Transverse colon (tissue), 4 donors: Measurements from ENCODE around the gene CYB561D2.

ENCODE experiments used
- EP300 ChIP-seq: sonication (generic); formaldehyde crosslinking; IDR thresholded peaks from one replicate; pipeline ENCODE4 v1.6.1; 2017; ENCODE audit warnings: antibody characterized with exemption, low read depth
- POLR2A ChIP-seq: fragments of 450-650 bp; IDR thresholded peaks from one replicate; pipeline ENCODE4 v1.6.1; 2016; ENCODE audit warnings: antibody characterized with exemption, mild to moderate bottlenecking, moderate library complexity
- POLR2AphosphoS5 ChIP-seq, 3 donors: sonication (generic); formaldehyde crosslinking; IDR thresholded peaks; one replicate each; pipeline ENCODE4 v1.6.1; 2016; ENCODE audit warnings: antibody characterized with exemption in 3 of 3
- TF ChIP-seq, protein P1 (sequence below), 5 experiments: fragments of 200-600 bp in 3 of 5; fragments of 450-650 bp in 2 of 5; sonication (generic) in 3 of 5; IDR thresholded peaks; 1 replicate in 2 of 5; 2 replicates in 3 of 5; pipeline ENCODE4 v1.5.1; 2016 to 2017; ENCODE audit warnings: antibody characterized with exemption in 5 of 5, inconsistent platforms in 3 of 5, mild to moderate bottlenecking in 2 of 5, moderate library complexity in 1 of 5

DNA sequence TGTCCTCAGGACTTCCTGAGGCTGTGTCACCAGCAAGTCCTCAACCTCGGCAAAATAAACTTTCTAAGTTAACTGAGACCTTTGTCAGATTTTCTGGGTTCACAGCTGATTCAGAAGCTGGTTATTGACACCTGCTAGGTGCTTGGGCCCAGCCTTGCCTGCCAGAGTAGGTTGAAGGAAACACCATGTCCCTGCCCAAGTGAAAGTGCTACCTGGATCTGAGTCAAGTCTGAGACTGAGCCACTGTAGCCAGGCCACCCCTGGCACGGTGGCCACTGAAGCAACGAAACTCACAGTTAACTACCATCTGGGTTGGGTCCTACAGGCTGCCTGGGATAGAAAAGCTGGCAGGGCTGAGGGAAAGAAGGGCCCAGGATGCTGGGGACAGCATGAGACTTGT is 36.3 kb upstream of the CYB561D2 start:
- TF ChIP-seq POLR2AphosphoS5 (IDR thresholded peaks at IDR 0.05) = no peak
- TF ChIP-seq POLR2A = no peak
- TF ChIP-seq, protein P1, sequence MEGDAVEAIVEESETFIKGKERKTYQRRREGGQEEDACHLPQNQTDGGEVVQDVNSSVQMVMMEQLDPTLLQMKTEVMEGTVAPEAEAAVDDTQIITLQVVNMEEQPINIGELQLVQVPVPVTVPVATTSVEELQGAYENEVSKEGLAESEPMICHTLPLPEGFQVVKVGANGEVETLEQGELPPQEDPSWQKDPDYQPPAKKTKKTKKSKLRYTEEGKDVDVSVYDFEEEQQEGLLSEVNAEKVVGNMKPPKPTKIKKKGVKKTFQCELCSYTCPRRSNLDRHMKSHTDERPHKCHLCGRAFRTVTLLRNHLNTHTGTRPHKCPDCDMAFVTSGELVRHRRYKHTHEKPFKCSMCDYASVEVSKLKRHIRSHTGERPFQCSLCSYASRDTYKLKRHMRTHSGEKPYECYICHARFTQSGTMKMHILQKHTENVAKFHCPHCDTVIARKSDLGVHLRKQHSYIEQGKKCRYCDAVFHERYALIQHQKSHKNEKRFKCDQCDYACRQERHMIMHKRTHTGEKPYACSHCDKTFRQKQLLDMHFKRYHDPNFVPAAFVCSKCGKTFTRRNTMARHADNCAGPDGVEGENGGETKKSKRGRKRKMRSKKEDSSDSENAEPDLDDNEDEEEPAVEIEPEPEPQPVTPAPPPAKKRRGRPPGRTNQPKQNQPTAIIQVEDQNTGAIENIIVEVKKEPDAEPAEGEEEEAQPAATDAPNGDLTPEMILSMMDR (IDR thresholded peaks at IDR 0.05) = no peak
- no peak for TF ChIP-seq EP300
